Stimulated activated CD4-positive, alpha-beta T cell treated with anti-CD3 and anti-CD28 coated beads, Interleukin-2, amount 100 ng/mL, for 24 hours (primary cell): ENCODE measurements around the gene THBS4.

ENCODE experiments used
- DNase-seq, 2 donors: peaks; one replicate each; pipeline ENCODE4 v3.0.0-alpha.2; 2020

Gene THBS4

DNA sequence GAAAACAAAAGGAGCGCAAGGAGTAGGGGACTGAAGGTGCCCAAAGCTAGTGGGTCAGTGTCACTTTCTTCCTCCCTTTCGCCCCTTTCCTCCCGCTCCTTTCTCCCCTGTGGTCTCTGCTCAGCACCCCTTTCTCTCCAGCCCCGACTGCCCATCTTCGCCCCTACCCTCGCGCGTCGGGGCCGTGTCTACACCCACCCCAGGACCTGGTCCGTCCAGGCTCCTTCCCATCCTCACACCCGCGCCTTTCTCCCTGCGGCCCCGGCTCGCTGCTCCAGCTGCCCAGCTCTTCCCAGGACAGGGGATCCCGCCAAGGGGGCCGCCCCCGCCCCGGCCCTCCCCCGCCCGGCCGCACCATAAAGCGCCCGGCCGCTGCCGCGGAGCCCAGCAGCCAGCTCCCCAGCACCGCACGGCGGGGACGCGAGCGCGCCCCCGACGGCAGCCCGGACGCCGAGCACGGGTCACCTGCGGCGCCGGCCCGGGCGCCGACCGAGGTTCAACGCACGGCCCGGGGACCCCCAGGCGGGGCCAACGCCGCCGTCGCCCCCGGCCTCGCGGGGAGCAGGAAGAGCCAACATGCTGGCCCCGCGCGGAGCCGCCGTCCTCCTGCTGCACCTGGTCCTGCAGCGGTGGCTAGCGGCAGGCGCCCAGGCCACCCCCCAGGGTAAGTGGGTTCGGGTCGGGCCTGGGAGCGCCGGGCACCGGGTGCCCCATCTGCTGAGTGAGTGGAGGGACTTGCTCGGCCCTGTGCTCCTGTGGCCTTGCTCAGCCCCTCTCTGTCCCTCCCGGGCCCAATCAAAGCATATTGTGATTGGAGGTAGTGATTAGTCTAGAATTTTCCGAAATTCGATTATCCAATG lies at the start of gene THBS4:
Gene THBS4, plus strand, starts transcription at position 387 of the 860 bp plus-strand sequence. Its CDS starts 190 bp downstream, at position 577.
- peak in 1 of 2 donors; percentile 5 for DNase-seq

DNA sequence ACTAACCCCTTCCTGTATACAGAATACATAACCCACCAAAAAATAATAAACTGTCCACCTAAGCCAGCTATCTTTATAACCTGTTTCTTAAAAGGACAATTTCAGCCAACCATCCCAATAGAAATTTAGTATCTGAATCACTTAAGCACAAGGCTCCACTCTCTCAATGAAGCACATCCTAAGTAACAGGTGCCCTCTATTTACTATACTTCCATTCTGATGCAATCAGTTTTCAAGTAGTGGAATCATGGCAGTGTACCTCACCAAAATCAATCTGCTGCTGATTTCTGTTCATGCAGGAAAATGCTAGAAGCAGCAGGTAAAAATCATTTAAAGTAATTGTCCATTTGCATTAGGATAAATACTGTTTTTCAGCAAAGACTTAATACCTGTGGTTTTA lies 48.9 kb upstream of the THBS4 start:
- no peak for DNase-seq

DNA sequence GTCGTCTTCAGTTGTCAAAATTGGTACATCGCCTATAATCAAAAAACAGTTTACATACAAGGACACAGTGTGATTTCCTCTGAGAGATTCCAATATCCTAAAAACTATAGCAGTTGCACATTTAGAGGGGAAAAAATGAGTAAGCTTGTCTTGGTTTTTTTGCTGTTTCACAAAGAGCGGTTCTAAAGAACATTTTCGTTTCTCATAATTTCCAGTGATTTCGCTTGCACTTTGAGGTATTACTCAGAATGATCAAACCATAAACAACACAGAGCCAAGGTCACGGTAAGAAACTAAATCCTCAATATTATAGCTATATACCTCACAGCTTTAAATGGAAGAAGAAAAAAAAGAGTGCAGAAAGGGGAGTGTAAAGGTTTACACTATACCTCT lies 44.9 kb upstream of the THBS4 start:
- no peak for DNase-seq

DNA sequence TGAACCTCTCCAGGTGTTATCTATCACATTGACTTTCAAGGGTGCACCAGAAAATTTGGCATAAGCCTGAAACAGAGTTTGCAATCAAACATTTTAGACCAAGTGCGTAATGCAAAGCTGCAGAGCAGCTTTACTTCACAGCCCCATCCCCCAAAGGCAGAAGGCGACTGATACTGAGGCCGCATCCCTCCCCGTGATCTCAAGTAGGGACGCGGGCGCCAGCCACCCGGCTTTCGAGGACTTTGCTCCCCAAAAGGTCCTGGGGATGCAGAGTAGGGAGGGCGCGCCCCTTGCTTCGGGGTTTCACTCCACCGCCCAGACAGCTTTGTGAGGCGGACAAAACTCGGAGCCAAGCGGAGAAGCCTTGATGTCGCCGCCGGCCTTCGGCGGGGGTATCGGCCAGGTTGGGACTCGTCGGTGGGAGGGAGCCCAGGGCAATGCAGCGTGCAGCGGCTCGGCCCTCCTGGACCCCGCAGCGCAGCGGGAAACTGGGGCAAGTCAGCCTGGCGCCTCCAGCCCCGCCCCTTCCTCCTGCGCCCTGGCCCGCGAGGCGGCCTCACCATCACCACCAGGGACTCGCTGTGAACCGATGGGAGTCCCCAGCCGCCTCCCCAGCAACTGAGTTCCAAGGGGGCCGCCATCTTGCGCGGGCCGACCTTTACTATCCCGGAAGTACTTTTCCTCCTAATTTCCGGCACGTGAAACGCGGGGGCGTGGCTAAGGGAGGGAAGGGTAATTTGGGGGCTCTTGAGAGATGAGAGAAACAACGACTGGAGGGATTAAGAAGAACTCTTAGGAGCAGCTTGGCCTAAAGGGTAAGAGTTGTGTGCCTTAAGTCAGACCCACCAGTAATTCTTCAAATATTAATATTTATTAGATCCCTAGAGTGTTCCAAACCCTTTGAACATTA lies 44.3 kb upstream of the THBS4 start, which contains the start of gene MTX3:
Gene MTX3, minus strand, starts transcription at position 665 of the 910 bp plus-strand sequence. Its CDS starts 24 bp downstream, at position 641.
- DNase-seq = peak; percentile 92 to 93

DNA sequence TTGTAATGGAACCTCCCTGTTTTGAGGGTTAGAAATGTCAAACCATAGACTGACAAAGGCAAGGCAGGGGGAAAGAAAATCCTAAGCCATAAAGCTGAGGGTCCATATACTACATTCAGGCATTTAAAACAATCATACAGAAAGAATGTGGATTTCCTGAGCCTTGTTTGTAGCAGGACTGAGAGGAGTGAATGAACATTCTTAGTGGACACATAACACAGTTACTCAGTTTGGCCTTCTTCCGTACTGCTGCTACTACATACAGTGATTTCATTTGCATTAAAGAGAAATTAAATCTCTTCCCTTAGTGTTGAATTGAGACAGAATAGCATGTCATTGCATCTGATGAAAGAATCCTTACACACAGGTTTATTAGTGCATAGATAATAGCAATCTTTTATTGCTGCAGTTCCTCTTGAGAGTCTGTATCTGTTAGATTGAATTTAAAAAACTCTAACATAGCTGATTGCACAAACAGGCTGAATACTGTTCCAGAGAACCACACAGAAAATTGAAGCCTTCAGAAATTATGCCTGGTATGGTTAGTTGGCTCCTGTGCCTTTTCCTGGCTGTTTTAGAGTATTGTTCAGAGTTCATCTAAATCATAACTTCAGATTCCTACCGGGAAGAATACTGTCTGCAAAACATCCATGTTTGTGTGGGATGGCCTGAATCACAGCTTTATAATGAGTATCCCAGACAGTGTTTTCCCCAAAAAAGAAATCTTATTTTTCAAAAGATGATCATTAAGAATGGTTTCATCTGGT lies 42.1 kb upstream of the THBS4 start:
- DNase-seq = no peak

DNA sequence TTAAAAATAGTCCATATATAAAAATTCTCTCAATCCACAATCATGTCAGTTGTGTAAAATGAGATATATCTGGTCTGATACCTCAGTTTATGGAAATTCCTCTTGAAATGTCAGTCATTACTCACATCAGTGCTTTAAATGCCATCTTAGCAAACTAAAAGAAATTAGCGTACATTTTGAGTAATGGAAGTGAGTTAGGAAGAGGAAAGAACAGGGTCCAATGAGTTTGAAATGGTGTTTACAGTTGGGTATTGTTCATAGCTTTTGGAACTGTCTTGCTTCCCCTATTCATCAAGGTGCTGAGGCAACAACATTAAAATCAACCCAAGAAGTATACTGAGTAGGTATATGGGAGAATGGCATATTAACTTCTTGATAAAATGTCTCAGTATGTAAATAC lies 35.4 kb upstream of the THBS4 start:
- DNase-seq = no peak

DNA sequence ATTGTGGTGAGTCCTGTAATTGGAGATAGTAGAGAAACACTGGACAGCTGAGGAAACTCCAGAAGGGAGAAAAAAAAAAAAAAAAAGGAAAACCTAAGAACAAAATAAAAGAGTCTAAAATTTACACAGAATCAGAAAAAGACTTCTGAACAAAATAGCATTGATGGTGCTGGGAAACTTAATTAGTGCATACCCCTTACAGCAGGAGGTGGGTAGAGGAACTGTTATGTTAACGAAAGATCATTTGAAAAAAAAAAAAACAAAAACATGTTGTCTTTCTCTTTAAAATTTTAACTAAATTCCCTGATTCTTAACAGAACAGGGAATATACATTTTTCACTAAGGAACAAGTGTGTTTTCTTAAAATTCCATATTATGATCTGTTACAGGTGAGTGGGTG lies 32.5 kb upstream of the THBS4 start:
- DNase-seq = no peak

DNA sequence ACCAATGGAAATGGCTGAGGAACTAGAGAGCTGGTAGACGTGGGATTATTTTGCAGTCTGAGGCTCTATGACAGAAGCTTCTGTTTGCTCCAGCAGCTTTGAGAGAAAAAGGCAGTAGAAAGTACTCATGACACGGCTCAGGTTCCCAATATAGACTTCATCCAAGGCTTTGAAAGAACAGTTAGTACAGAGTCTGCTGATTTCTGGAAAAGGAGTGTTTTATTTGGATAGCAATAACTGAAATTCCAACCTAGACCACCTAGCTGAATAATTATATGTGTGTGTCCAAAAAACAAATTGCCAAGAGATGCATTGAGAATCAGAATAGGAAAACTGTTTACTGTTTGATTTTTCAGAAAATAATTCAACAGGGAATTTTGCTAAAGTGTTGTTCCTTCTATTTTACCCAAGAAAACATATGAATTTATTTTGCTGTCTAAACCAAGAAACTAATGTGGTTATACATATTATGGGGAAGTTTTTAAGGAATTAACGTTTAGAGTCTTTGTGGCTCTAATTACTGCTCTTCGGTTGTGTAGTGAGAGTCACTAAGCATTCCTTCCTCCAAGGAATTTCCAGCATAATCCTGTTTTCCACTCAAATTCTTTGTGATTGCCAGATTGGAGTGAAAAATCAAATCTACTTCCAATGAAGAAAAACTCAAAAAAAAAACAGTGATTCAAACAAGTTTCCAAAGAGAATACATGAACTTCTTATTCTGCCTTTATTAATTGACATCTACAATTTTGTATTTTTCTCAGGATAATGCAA lies 26.0 kb upstream of the THBS4 start:
- DNase-seq = no peak

DNA sequence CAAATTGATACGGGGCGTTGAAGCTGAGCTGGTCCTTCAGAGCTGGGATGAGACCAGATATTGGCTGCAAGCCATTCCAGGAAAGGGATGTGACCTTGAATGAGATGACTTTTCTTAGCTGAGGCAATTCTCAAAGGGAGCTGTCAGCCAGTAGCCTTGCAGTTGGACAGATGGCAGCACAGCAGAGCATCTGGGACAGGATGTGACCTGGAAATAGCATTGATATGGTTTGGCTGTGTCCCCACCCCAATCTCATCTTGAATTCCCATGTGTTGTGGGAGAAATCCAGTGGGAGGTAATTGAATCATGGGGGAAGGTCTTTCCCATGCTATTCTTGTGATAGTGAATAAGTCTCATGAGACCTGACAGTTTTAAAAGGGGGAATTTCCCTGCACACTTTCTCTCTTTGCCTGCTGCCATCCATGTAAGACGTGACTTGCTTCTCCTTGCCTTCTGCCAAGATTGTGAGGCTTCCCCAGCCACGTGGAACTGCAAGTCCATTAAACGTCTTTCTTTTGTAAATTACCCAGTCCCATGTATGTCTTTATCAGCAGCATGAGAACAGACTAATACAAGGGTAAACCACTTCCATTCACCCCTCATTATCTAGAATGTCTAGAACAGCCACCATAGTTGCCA lies 24.3 kb upstream of the THBS4 start:
- DNase-seq = no peak

DNA sequence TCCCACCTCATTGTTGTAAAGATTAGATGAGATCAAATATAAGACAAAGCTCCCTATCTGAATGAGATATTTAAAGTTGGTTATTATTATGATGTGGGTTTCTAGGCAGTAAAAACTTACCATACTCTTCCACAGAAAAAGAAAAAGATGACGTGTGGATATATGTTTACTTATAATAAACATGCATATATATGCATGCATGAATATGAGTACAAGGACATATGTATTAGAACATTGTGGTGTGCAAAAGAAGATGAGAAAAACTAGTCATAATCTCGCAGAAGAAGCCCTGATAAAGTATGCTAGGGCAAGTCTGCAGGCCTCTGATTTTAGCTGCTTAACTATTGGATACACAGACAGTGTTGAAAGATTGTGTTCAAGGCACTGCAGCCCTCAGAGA lies 10.1 kb upstream of the THBS4 start:
- no peak for DNase-seq

DNA sequence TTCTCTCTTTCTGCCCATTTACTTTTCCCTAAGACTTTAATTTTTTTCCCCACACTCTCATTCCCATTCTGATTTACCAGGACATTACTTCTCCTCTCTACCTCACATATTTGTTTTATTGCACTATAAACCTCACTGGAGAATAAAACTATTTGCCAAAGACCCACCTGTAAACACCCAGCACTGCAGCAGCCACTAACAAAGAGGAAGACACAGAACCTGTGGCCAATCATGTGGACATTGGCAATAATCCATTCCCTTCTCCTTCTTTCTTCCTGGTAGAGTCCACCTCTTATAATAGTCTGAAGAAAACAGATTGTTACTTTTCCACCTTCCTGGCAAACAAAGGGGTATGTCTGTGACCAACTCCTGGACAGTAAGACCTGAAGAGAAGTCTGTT lies 8.3 kb upstream of the THBS4 start:
- DNase-seq = no peak

DNA sequence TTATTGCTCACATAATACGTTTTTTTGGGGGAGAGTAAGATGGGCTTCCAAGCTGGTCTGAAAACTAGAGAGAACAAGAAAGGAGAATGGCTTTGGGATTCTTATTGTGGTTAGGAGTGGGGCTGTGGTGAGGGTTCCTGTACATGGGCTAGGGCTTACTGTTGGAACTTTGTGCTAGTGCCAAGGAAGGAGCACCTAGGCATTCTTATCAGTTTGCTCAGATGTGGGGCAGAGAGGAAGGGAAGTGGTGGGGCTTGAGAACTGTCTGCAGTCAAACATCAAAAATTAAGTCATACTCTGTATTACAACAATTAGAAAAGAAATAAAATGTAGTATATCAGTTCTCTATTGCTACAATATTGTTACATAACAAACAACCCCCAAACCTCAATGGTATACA lies 4.0 kb upstream of the THBS4 start:
- DNase-seq = no peak

DNA sequence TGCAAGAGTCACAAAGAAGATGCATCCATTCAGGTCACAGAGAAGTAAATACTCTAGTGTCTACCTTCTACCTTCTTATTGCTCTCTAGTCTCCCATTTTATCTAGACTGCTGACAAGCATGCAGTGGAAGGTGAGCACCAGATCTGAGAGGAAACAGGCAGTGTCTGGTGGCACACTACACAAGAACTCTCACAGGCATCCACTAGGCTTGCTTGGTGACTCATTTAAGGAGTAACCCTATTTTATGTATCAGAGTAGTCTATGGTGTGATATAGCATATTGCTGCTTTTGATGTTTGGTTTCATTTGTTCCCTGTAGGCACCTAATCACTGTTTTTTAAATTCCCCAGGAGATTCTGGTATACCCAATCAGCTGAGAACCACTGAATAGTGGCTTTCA lies 1.6 kb upstream of the THBS4 start:
- DNase-seq = peak in 1 of 2 donors; percentile 17

DNA sequence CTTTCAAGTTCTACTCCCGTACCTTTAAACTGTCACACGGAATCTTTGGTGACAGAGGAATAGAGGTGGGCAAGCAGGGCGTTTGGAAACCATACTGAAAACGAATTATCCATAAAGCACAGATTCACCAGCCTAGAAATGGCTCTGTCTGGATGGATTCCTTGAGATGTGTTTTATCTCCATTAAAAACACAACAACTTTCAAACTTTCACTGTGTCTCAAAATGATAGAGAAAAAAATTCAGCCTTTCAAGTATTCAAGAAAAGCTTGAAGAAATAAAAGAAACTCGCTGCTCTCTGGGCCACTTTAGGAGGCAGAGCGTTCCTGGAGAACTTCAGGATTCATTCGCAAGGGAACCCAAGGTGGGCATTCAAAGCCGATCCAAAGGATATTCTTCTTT lies 589 bp upstream of the THBS4 start:
- no peak for DNase-seq

DNA sequence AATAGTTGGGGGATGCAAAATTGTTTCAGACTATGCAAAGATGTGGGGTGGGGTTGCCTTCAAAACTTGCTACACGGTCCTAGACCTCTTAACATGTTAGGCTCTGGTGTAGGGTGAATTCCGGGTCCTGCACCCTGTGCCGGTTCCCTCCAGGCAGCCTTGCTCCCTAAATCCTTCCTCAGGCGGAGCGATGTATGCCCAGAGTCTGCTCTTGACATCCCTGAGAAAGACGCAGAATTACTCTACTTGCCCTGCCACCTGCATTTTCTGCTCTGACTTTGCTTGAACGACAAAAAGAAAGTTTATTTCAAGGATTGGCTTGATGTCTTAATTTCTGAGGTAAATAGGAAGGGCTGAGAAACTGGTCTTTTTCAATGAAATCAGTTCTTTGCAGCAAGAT lies 691 bp downstream of the THBS4 start:
- no peak for DNase-seq

DNA sequence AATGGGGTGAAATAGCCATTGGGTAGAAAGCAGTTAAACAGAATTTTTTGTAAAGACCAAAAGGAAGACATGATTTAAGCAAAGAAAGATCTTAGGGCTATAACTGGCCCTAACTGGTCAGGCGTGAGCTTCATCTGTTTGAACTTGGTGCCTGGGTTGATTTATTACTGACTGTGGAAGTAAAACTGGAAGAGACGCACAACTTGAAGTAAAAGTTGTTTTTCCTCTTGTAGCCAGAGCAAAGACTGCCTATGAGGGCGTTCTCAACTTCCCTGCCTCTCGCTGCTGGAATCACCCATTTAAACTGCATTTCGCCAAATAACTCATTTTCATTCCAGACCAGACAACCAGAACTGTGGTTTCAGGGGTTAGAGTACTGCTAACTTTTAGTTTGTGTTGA lies 1.5 kb downstream of the THBS4 start:
- DNase-seq = no peak

DNA sequence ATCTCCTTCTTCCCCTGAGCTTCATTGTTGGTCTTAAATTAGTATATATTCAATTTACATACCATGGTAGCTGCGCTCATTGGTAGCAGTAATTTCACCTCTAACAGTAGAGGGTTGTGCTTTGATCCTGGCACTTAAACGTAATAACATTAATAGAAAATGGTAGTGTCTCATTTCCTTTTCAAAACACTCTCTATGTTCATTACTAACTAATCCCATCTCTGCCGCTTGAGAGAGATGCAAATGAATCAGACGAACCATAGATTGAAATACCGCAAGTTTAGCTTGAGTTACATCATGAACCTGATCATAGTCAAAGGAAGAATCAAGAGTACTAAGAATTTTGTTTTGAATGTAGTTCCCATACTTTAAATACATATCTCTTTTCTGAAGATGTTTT lies 2.2 kb downstream of the THBS4 start:
- no peak for DNase-seq

DNA sequence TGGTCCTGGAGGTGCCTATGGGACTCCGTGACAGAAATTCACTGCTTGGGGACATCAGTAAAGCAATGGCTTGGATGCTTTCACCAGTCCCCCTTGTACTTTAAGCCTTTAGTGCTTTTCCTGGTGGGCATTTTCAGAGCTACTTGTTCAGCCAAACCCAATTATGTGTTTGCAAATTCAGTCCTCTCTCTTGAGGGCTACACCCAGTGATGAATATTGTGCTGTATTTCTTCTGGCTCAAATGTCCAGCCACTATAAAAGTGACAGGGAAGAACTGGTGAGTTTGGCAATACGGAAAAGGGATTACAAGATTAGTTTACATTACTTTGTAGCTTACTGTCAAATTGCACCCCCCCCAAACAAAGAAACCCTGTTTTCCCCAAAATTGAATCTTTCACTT lies 4.5 kb downstream of the THBS4 start:
- no peak for DNase-seq

DNA sequence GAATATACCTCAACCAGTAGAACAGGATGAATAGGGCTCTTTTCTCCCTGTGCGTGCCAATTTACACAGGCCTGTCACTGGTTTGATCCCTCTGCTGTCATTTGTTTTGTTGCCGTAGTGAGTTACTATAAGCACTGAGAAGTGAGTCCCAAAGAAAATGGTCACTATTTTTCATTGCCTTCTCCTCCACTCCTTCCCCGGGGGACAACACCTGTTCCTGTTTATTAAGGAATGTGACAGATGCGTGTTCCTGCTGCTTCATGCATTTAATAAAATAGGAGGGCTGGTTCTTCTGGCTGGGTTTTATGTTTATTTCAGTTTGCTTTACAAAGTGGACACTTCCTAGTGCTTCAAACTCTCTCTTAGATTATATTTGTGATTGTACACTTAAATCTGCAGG lies 6.4 kb downstream of the THBS4 start:
- no peak for DNase-seq

DNA sequence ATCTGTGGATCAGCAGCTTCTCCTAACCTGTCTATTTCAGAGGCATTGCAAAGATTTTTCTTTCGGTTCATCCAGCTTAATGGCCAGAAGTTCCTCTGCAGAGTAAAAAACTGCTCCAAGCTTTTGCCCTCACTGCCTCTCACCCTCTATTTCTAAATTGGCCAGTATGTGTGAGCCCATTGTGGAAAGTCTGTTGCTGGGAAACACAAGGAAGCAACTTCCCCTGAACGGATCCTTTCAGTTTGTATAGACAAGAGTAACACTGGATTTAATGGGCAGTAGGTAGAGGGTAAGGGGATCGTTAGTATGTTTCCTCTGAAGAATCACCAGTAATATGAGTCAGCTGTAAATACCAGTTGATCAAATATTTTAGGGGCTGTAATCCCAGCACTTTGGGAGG lies 7.2 kb downstream of the THBS4 start:
- DNase-seq = no peak

DNA sequence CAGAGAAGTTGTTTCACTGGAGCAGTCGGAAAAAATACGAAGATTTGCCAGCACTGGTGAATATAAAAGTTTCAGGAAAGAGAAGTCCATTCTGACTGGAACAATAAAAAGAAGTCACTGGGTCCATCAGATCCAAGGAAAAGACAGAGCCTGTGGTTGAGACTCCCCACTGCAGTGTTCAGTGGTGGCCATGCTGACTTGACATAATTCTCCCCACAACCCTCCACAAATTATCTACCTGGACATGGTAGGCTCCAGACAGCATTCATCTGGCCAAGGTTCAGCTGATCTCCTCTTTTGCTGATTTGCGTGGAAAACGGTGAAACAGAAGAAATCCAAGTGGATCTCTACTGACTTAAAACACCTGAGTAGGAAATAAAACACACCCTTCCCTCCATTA lies 8.0 kb downstream of the THBS4 start:
- DNase-seq = no peak
